GM13976 (cell line): ENCODE measurements around the gene CR2.

Experiments
- DNase-seq: peaks from one replicate; pipeline ENCODE4 v3.0.0; 2012; ENCODE audit warnings: low spot score
- CTCF ChIP-seq: IDR thresholded peaks from 2 replicates; pipeline ENCODE4 v1.5.1; 2012; ENCODE audit warnings: borderline replicate concordance, mild to moderate bottlenecking; ENCODE audit not compliant: insufficient read depth; ENCODE audit errors: extremely low read depth, missing control alignments, control extremely low read depth
- in situ Hi-C: fragments of 300-500 bp; cut with MboI; formaldehyde crosslinking; loops from one replicate; pipeline ENCODE4 v1.12.0; 2022; ENCODE audit warnings: low sequenced_read_pairs, mixed read lengths, inconsistent platforms; ENCODE audit not compliant: unreplicated experiment

The CR2 gene

DNA sequence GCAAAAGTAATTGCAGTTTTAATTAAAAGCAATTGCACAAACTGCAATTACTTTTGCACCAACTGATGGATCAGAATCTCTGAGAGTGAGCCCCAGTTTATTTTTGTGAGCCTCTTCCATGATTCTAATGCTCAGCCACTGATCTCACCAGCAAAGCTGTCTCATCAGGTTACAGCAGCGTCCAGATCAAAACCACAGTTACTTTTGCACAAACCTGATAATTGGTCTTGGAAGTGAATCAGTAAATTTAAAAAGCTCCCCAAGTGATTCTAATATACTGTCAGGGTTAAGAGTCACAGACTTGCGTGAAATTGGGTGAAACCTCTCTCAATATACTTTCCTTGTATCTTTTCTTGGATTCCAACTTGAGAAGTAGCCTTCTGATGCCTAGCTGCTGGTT is 13.5 kb upstream of the CR2 start:
- in situ Hi-C loops: no loop called here
- TF ChIP-seq CTCF: no peak
- DNase-seq: no peak

DNA sequence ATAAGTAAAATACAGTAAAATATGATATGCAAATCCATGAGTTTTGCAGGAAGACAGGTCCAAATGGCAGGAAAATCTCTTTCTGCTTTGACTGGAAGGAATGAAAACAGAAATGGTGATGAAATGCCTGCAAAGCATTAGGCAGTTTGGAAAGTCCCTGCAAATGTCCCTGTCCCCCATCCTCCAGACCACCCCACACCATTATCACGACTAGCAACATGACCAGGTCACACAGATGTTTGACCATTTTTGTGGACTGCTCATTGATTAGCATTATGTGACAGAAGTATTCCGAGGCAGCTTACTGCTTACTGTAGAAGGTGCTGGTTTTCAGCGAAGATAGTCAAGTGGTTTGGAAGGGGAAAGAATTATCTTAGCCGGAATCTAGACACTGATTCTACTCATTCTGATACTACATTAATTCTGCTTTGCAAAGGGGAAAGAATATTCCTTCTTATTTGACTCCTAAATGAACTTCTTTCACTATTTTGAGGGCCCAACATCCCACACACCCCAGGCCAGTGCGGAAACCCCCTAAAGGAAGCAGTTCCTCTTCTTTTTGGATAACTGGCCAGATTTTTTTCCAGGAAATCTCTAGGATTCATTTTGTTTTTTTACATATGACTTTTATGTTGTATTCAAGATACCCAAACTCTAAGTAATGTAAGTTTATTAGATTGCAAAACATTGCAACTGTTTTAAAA is 9.5 kb upstream of the CR2 start:
- no peak for DNase-seq
- TF ChIP-seq CTCF: no peak

DNA sequence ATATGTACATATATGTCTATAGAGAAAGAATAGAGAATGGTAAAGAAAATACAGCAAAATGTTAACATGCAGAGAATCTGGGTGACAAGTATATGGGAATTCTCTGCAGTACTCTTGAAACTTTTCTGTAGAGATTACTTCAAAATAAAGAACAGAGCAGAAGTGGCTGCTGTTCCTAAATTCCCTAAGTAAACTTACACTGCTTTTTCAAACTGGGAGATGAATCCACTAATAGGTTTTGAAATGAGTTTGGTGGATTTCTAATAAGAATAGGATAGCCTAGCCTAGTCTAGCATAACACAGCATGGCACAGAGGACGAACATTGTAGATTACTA is 450 bp upstream of the CR2 start:
- TF ChIP-seq CTCF: no peak
- no peak for DNase-seq
- in situ Hi-C loops: no loop called here

More for the DNA sequence above, 9.5 kb upstream of the CR2 start:
- in situ Hi-C loops: no loop called here

DNA sequence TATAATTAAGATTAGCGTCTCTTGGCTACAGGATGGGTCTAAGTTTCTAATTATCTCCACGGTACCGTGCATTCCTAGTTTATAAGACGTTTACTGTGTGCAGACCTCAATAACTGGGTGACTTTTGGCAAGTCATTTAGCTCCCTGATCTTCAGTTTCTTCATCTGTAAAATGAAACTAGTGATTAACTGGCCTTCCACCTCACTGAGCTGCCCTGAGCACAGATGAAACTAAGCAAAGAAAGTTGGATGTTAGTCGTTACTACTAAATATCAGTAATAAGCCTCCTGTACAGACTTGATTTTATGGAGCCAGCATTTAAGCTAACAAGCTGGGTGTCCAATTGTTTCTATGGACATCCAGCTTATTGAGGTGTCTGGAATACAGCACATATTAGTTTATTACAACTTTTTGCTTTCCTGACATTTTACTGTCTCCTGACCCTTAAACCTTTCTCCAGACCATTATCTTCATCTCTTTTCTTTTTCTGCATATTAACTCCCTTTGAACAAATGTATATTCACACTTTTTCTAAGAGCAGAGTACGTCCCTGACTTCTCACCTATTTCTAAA is 1.1 kb downstream of the CR2 start:
- no peak for TF ChIP-seq CTCF
- in situ Hi-C loops: no loop called here
- DNase-seq: no peak

- no peak for TF ChIP-seq CTCF
- in situ Hi-C loops: no loop called here
- DNase-seq: no peak
These were observed 4.3 kb downstream of the CR2 start for GRCh38 chr1:207458414-207458813.

GRCh38 chr1:207459008-207459407 is 4.9 kb downstream of the CR2 start:
- in situ Hi-C loops: no loop called here
- DNase-seq: no peak
- TF ChIP-seq CTCF: no peak
